ENCODE results near the gene DOCK2.

DOCK2 gene

GRCh38 chr5:169980418-169981053 is 343.5 kb downstream of the DOCK2 start, which contains the start of gene INSYN2B:
INSYN2B (minus strand) TSS chr5:169980495; CDS start chr5:169883898, 96,597 bp downstream.
- peak; percentile 78 to 79 for DNase-seq (ENCODE audit: low read depth in 2 of 2)

DNA sequence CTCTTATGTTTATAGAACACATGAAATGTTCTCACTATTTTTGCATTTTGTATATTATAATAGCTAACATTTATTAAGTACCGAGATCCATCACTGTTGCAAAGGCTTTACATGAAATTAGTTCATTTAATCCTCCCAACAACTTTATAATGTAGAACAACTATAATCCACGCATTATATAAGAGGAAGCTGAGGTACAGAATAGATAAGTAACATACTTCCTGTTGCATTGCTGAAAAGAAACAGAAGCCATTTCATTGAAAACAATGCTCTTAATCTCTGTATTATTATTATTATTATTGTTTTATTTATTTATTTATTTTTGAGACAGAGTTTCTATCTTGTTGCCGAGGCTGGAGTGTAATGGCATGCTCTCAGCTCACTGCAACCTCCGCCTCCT is 351.1 kb downstream of the DOCK2 start:
- no peak for DNase-seq (ENCODE audit: low read depth in 2 of 2)

GRCh38 chr5:169988947-169989346 is 351.9 kb downstream of the DOCK2 start:
- DNase-seq (ENCODE audit: low read depth in 2 of 2), result no peak

- no peak for DNase-seq (ENCODE audit: low read depth in 2 of 2)
Observed at GRCh38 chr5:169989365-169989764, 352.3 kb downstream of the DOCK2 start.

- no peak for DNase-seq (ENCODE audit: low read depth in 2 of 2)
Observed at GRCh38 chr5:169991115-169991869, 354.2 kb downstream of the DOCK2 start.

- no peak for DNase-seq (ENCODE audit: low read depth in 2 of 2)
Observed at GRCh38 chr5:169992789-169993484, 355.9 kb downstream of the DOCK2 start.

DNA sequence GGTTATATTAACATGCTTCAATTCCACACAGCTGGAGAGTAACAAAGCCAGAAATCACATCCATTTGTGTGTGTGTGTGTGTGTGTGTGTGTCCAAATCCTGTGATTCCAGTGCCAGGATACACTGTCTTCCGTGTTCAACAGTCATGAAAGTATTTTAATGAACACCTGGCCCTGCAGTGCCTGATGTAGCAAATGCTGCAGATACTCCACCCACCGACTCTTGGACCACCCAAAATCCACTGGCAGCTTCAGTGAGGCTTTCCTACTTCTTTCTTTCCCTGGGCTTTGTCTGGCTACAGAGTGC is 356.4 kb downstream of the DOCK2 start:
- DNase-seq (ENCODE audit: low read depth in 2 of 2), result no peak

GRCh38 chr5:169997798-169998197 is 360.7 kb downstream of the DOCK2 start:
- DNase-seq (ENCODE audit: low read depth in 2 of 2), result no peak

- no peak for DNase-seq (ENCODE audit: low read depth in 2 of 2)
Observed at GRCh38 chr5:169999621-170000020, 362.5 kb downstream of the DOCK2 start.

- no peak for DNase-seq (ENCODE audit: low read depth in 2 of 2)
Observed at GRCh38 chr5:170000155-170000554, 363.1 kb downstream of the DOCK2 start.

DNA sequence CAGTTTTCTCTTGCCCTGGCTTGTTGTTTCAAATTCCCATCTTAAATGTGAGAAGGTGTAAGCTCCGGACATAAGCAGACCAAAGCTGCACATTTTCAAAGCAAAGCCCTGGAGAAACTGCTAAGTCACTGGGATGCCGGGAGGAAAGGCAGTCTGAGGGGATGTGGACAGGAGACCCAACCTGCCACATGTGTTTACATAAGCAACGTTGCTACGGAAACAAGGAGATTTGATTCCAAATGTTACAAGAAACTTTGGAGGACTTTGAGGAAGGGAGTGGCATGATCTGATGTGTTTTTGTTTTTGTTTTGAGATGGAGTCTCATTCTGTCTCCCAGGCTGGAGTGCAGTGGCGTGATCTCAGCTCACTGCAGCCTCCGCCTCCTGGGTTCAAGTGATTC is 368.9 kb downstream of the DOCK2 start:
- no peak for DNase-seq (ENCODE audit: low read depth in 2 of 2)

DNA sequence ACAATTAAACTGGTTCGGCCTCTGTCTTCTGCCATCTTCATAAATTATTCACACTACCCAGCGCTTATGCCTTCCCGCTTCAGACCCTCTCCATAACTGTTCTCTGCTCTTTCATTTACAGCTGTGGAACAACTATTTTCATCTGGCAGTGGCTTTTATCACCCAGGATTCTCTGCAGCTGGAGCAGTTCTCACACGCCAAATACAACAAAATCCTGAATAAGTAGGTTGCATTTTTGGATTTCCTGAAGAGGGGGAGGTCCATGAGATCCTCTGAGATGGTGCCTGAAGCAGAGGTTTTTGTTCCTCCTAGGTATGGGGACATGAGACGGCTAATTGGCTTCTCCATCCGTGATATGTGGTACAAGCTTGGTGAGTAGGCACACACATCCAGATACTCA is 371.3 kb downstream of the DOCK2 start:
- no peak for DNase-seq (ENCODE audit: low read depth in 2 of 2)

GRCh38 chr5:170010595-170010994 is 373.5 kb downstream of the DOCK2 start:
- DNase-seq (ENCODE audit: low read depth in 2 of 2), result no peak

DNA sequence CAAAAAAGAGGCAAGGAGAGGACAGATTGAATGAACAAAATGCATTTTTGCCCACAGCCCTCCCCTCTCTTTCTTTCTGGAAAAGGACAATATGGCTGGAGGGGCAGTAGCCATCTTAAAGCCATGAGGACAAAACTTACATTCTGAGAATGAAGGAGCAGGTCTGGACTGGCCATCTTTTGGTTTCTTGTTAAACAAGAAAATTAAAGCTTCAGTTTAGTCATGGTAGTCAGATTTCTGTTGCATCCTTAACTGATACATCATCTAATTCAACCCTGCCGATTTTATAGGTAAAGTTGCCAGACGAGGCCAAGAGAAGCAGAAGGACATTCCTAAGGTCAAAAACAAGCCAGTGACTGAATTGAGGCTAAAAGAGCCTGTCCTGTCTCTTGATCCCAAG is 374.7 kb downstream of the DOCK2 start:
- DNase-seq (ENCODE audit: low read depth in 2 of 2), result no peak

DNA sequence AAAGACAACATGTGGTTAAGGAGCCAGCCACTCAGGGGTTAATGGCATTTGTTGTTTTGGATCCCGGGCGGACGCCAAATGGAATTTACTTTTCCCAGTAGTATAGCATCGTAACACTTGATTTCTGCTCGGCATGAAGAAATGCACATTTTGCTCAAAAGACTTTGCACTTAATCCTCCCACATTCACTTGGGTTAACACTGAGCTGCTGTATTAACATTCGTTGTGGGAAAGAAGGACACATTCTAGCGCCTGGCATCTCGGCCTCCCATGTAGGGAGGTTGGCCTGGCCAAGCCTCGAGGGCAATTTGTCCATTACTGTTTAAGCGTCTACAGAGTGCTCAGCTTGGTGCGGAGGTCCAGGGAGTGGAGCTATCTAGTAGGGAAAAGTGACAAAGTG is 375.5 kb downstream of the DOCK2 start:
- no peak for DNase-seq (ENCODE audit: low read depth in 2 of 2)

DNA sequence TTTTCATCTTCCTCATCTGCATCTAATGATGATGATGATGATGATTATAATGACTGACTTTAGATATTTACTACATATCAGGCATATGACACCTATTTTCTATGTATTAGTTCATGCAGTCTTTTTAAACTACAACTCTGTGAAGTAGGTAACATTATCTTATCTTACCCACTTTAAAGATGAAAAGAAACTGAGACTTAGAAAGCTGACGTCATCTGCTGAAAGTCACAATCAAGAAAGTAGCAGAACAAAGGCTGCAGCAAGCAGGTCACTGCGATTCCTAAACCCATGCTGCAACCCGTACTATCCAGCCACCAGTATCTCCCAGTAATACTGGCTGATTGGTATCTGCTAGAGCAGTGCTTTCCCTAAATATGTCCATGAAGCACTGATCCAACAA is 383.3 kb downstream of the DOCK2 start:
- DNase-seq (ENCODE audit: low read depth in 2 of 2), result no peak

- no peak for DNase-seq (ENCODE audit: low read depth in 2 of 2)
Observed at GRCh38 chr5:170021506-170021905, 384.4 kb downstream of the DOCK2 start.

- DNase-seq (ENCODE audit: low read depth in 2 of 2), result no peak
Observed at GRCh38 chr5:170025853-170026252, 388.8 kb downstream of the DOCK2 start.

- no peak for DNase-seq (ENCODE audit: low read depth in 2 of 2)
Observed at GRCh38 chr5:170028124-170028523, 391.0 kb downstream of the DOCK2 start.

DNA sequence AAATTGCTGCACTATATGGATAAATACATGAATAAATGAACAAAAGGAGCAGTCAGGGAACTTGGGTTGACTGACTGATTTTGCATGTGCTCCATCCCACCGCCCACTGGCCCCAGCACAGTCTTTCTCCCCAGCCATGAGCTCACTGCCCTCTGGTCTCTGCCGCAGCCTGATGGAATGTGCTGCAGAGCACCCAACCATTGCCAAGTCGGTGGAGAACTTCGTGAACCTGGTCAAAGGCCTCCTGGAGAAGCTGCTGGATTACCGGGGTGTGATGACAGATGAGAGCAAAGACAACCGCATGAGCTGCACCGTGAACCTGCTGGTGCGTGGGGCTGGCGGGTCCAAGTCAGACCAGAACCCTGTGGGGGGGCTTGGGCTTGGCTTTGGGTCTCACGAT is 397.2 kb downstream of the DOCK2 start:
- DNase-seq (ENCODE audit: low read depth in 2 of 2), result no peak

- DNase-seq (ENCODE audit: low read depth in 2 of 2), result no peak
Observed at GRCh38 chr5:170038241-170038640, 401.2 kb downstream of the DOCK2 start.

- no peak for DNase-seq (ENCODE audit: low read depth in 2 of 2)
Observed at GRCh38 chr5:170039830-170040229, 402.8 kb downstream of the DOCK2 start.

DNA sequence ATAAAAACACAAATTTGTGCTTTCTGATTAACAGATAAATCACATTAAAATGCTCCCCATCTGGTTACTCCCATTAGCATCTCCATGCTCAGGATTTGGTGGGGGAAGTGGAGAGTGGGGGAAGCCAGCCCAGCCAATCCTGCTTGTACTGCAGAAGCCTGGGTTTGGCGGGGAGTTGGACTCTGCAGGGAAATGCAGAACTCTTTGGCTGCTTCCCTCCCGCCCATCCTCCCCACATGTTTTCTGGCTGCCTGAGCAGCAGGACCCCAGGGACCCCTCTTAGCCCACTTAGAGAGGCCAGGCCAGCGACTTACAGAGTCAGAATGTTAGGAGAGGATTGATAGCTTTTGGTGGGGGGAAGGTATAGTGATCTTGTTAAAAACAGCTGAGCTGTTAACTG is 409.2 kb downstream of the DOCK2 start:
- no peak for DNase-seq (ENCODE audit: low read depth in 2 of 2)

All from fibroblast of skin of left quadriceps (primary cell).